ENCODE measurements around the gene ERGIC2. TPM values are rescaled to one million over a fixed set of nuclear protein-coding genes. Genes with fewer than 3 reads are reported as not detected.

Gene ERGIC2, protein sequence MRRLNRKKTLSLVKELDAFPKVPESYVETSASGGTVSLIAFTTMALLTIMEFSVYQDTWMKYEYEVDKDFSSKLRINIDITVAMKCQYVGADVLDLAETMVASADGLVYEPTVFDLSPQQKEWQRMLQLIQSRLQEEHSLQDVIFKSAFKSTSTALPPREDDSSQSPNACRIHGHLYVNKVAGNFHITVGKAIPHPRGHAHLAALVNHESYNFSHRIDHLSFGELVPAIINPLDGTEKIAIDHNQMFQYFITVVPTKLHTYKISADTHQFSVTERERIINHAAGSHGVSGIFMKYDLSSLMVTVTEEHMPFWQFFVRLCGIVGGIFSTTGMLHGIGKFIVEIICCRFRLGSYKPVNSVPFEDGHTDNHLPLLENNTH
- total RNA-seq = 10 to 100 TPM; 57.5 to 70.5 TPM
- polyA plus RNA-seq = 10 to 100 TPM; 39.5 to 39.9 TPM
- long read RNA-seq, donor 1, full-length matches to known transcripts = 21 of 21 reads
- long read RNA-seq, donor 1, partial matches to known transcripts = 0 of 21 reads
- long read RNA-seq, donor 1, other reads (novel, unspliced or antisense) = 0 of 21 reads
- long read RNA-seq, donor 2, full-length matches to known transcripts = 8 of 8 reads
- long read RNA-seq, donor 2, partial matches to known transcripts = 0 of 8 reads
- long read RNA-seq, donor 2, other reads (novel, unspliced or antisense) = 0 of 8 reads
- long read RNA-seq, donor 3, full-length matches to known transcripts = 12 of 12 reads
- long read RNA-seq, donor 3, partial matches to known transcripts = 0 of 12 reads
- long read RNA-seq, donor 3, other reads (novel, unspliced or antisense) = 0 of 12 reads
- long read RNA-seq, donor 4, full-length matches to known transcripts = 1 of 6 reads
- long read RNA-seq, donor 4, partial matches to known transcripts = 5 of 6 reads
- long read RNA-seq, donor 4, other reads (novel, unspliced or antisense) = 0 of 6 reads
- long read RNA-seq, donor 5, full-length matches to known transcripts = 21 of 26 reads
- long read RNA-seq, donor 5, partial matches to known transcripts = 5 of 26 reads
- long read RNA-seq, donor 5, other reads (novel, unspliced or antisense) = 0 of 26 reads

- ATAC-seq (ENCODE audit: insufficient read depth, low FRiP score) (peak; percentile 95), DNase-seq (peak; percentile 95 to 99 (median 99))
- no peaks in the 10 kb centered on the region for H3K9me3 ChIP-seq (ENCODE audit: control insufficient read depth in 4 of 4, insufficient read depth in 3 of 4, low read length in 3 of 4)
- peak within 1 kb of the TSS; percentile 97 to 100 for H3K9ac ChIP-seq (ENCODE audit: insufficient read depth in 1 of 2, low read length in 2 of 2)
- TF ChIP-seq, protein P1, sequence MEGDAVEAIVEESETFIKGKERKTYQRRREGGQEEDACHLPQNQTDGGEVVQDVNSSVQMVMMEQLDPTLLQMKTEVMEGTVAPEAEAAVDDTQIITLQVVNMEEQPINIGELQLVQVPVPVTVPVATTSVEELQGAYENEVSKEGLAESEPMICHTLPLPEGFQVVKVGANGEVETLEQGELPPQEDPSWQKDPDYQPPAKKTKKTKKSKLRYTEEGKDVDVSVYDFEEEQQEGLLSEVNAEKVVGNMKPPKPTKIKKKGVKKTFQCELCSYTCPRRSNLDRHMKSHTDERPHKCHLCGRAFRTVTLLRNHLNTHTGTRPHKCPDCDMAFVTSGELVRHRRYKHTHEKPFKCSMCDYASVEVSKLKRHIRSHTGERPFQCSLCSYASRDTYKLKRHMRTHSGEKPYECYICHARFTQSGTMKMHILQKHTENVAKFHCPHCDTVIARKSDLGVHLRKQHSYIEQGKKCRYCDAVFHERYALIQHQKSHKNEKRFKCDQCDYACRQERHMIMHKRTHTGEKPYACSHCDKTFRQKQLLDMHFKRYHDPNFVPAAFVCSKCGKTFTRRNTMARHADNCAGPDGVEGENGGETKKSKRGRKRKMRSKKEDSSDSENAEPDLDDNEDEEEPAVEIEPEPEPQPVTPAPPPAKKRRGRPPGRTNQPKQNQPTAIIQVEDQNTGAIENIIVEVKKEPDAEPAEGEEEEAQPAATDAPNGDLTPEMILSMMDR (IDR thresholded peaks at IDR 0.05; ENCODE audit: control extremely low read depth, extremely low read depth) = no peak
- 0% methylated on average over 55 of the region's 55 CpGs for WGBS, 2 donors
- peak within 1 kb of the TSS; percentile 97 for H3K4me3 ChIP-seq
- peaks cover 1 to 9% (median 4%) of the 10 kb centered on the region in 4 donors for H3K36me3 ChIP-seq (ENCODE audit: control insufficient read depth in 4 of 4, insufficient read depth in 4 of 4, low read length in 4 of 4)
- H3K4me1 ChIP-seq (ENCODE audit: control insufficient read depth in 5 of 5, insufficient read depth in 5 of 5, low read length in 5 of 5) = peaks cover 0 to 16% (median 4%) of the 10 kb centered on the region in 5 donors
- H3K27ac ChIP-seq (ENCODE audit: low read depth in 1 of 2, low read length in 1 of 2) = peak within 1 kb of the TSS; percentile 90 to 97
- peaks cover 0 to 2% (median 0%) of the 10 kb centered on the region in 3 donors for H3K27me3 ChIP-seq (ENCODE audit: control insufficient read depth in 3 of 3, insufficient read depth in 3 of 3, low read length in 2 of 3)
Observed at GRCh38 chr12:29380536-29381523, at the start of gene ERGIC2. ERGIC2 (minus strand) TSS chr12:29381172; CDS start chr12:29371633, 9,539 bp downstream.

DNA sequence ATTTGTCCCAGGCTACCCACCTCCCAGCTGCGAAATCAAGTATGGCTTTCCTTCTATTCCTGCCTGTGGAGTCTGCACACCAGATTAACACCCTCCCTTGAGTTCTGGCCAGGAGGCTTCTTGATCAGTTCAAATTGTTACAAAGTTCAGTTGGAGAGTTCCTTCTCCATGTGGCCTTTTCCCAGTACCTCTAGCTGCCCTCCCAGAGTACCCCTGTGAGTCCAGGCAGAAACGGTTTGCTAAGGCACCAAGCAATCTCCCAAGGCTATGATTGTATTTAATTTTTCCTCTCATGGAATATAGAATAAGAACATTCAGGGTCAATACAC, 49.7 kb upstream of the ERGIC2 start:
- H3K9ac ChIP-seq (ENCODE audit: insufficient read depth in 1 of 2, low read length in 2 of 2) = no peak overlapping the region
- no peaks in the 10 kb centered on the region for H3K4me1 ChIP-seq (ENCODE audit: control insufficient read depth in 5 of 5, insufficient read depth in 5 of 5, low read length in 5 of 5)
- ATAC-seq (ENCODE audit: insufficient read depth, low FRiP score) = no peak
- no peaks in the 10 kb centered on the region for H3K9me3 ChIP-seq (ENCODE audit: control insufficient read depth in 4 of 4, insufficient read depth in 3 of 4, low read length in 3 of 4)
- TF ChIP-seq, protein P1 (IDR thresholded peaks at IDR 0.05; ENCODE audit: control extremely low read depth, extremely low read depth) = no peak
- no peaks in the 10 kb centered on the region for H3K27me3 ChIP-seq (ENCODE audit: control insufficient read depth in 3 of 3, insufficient read depth in 3 of 3, low read length in 2 of 3)
- H3K36me3 ChIP-seq (ENCODE audit: control insufficient read depth in 4 of 4, insufficient read depth in 4 of 4, low read length in 4 of 4) = no peaks in the 10 kb centered on the region
- 84 to 94% methylated on average over 2 of the region's 2 CpGs for whole genome bisulfite sequencing, 2 donors
- H3K4me3 ChIP-seq = no peak overlapping the region
- DNase-seq = no peak
- H3K27ac ChIP-seq (ENCODE audit: low read depth in 1 of 2, low read length in 1 of 2) = no peak overlapping the region

DNA sequence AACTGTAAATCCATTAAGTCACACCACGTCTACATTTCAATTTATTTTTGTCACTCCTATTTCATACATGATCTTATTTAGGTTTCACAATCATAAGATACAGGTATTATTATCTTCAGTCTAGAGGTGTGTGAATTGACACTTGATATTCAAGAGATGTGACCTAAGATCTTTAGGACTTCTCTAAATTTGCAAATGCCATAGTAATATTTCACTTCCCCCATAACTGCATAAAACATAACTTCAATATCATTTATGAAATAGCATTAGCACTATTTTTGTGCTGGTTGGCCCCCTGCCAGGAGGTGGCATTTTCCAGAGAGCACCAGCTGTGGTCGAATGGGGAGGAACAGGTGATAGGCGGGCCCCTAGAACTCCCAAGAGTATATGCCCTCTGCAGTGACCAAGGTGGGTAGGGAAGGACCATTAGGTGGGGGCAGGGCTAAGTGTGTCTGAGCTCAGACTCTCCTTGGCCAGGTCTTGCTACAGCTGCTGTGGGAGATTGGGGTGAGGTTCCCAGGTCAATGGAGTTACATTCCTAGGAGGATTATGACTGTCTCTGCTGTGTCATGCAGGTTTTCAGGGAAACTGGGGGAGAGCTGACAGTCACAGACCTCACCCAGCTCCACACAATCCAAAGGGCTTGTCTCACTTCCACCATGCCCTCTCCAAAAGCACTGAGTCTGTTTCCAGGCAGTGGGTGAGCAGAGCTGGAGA, 49.2 kb upstream of the ERGIC2 start:
- no peak for ATAC-seq (ENCODE audit: insufficient read depth, low FRiP score)

More for the DNA sequence above, 49.2 kb upstream of the ERGIC2 start:
- no peaks in the 10 kb centered on the region for H3K27me3 ChIP-seq (ENCODE audit: control insufficient read depth in 3 of 3, insufficient read depth in 3 of 3, low read length in 2 of 3)
- H3K9me3 ChIP-seq (ENCODE audit: control insufficient read depth in 4 of 4, insufficient read depth in 3 of 4, low read length in 3 of 4) = no peaks in the 10 kb centered on the region
- DNase-seq = no peak
- no peak overlapping the region for H3K4me3 ChIP-seq
- H3K27ac ChIP-seq (ENCODE audit: low read depth in 1 of 2, low read length in 1 of 2) = no peak overlapping the region
- WGBS, 2 donors = 76 to 80% methylated on average over 3 of the region's 3 CpGs
- no peaks in the 10 kb centered on the region for H3K36me3 ChIP-seq (ENCODE audit: control insufficient read depth in 4 of 4, insufficient read depth in 4 of 4, low read length in 4 of 4)
- TF ChIP-seq, protein P1 (IDR thresholded peaks at IDR 0.05; ENCODE audit: control extremely low read depth, extremely low read depth) = no peak
- H3K9ac ChIP-seq (ENCODE audit: insufficient read depth in 1 of 2, low read length in 2 of 2) = no peak overlapping the region
- no peaks in the 10 kb centered on the region for H3K4me1 ChIP-seq (ENCODE audit: control insufficient read depth in 5 of 5, insufficient read depth in 5 of 5, low read length in 5 of 5)
